K562 (cell line): ENCODE data around the gene HJV. TPM values are rescaled to one million over a fixed set of nuclear protein-coding genes. Genes with fewer than 3 reads are reported as not detected.

Source experiments
- ATAC-seq: fragments of 200-7000 bp; cut with Tn5 transposase; 3 replicates; pipeline ENCODE4 v1.9.1; 2020; ENCODE audit warnings: moderate library complexity
- BruUV-seq: library from RNA; stranded (reverse); fragments of 400-500 nt; replicated peaks from 2 replicates; lab custom pipeline; 2021; lab: Mats Ljungman, UMichigan
- CTCF ChIA-PET: fragments of 300-600 bp; formaldehyde crosslinking; extraction: SDS; loops from one replicate; lab custom pipeline; 2021; ENCODE audit warnings: low intra/inter-chr PET ratio; lab: Yijun Ruan, JAX
- POLR2A ChIA-PET: fragments of 300-600, 350-650 bp; sonication (Branson Sonifier 250); formaldehyde crosslinking; extraction: SDS; loops from one replicate; lab custom pipeline; 2021; ENCODE audit warnings: antibody characterized with exemption, inconsistent platforms; lab: Yijun Ruan, JAX
- DNase-seq, 4 experiments: peaks; one replicate each; pipeline versions ENCODE4 v3.0.0 to v3.0.0-alpha.2; 2011 to 2018; ENCODE audit warnings: low spot score in 3 of 4, mixed read lengths in 3 of 4; ENCODE audit errors: extremely low read depth in 1 of 4
- FAIRE-seq: peaks from 2 replicates; lab custom pipeline; 2011; peaks lifted over from hg19 to GRCh38; lab: Jason Lieb, UNC
- H2AFZ ChIP-seq: 2 replicates; pipeline ENCODE4 v1.6.0; 2011; ENCODE audit warnings: low read depth, low read length, control low read depth, inconsistent platforms
- H3K27ac ChIP-seq: fragments of 200-600 bp; 3 replicates; pipeline ENCODE4 v1.8.0; 2011; ENCODE audit warnings: low read depth, mild to moderate bottlenecking, control low read depth, inconsistent platforms, low read length, moderate library complexity, mixed read lengths; ENCODE audit errors: extremely low read depth
- H3K27me3 ChIP-seq, 2 experiments: fragments of 300-600 bp in 1 of 2; 2 replicates in 1 of 2; 3 replicates in 1 of 2; pipeline versions ENCODE4 v1.6.0 to v1.8.0; 2011; ENCODE audit warnings: inconsistent platforms in 2 of 2, low read length in 2 of 2, mild to moderate bottlenecking in 1 of 2, mixed read lengths in 1 of 2, moderate library complexity in 1 of 2; ENCODE audit not compliant: control insufficient read depth in 2 of 2, insufficient read depth in 2 of 2
- H3K36me3 ChIP-seq: fragments of 300-600 bp; 3 replicates; pipeline ENCODE4 v1.8.0; 2011; ENCODE audit warnings: mild to moderate bottlenecking, low read length, inconsistent platforms; ENCODE audit not compliant: control insufficient read depth, insufficient read depth
- H3K4me1 ChIP-seq, 2 experiments: fragments of 200-600 bp in 1 of 2; replicated peaks in 1 of 2; 2 replicates in 1 of 2; 3 replicates in 1 of 2; pipeline versions ENCODE4 v1.5.1 to v1.8.0; 2011; ENCODE audit warnings: inconsistent platforms in 2 of 2, low read length in 2 of 2, mild to moderate bottlenecking in 1 of 2, mixed read lengths in 1 of 2, moderate library complexity in 1 of 2; ENCODE audit not compliant: control insufficient read depth in 2 of 2, insufficient read depth in 2 of 2
- H3K4me2 ChIP-seq: 2 replicates; pipeline ENCODE4 v1.6.1; 2011; ENCODE audit warnings: low read length, control low read depth, inconsistent platforms, mixed read lengths; ENCODE audit not compliant: insufficient read depth
- H3K4me3 ChIP-seq: fragments of 200-600 bp; sonication (generic), shearing (Covaris generic); 2 replicates; pipeline ENCODE4 v1.5.1; 2016; ENCODE audit warnings: control low read depth, inconsistent platforms
- H3K79me2 ChIP-seq: fragments of 200-600 bp; 3 replicates; pipeline ENCODE4 v1.8.0; 2011; ENCODE audit warnings: low read length, inconsistent platforms; ENCODE audit not compliant: control insufficient read depth, insufficient read depth
- H3K9ac ChIP-seq, 2 experiments: 2 replicates each; pipeline versions ENCODE4 v1.6.0 to v1.6.1; 2011; ENCODE audit warnings: low read depth in 2 of 2, low read length in 2 of 2, control low read depth in 1 of 2, inconsistent platforms in 1 of 2, mild to moderate bottlenecking in 1 of 2, mixed read lengths in 1 of 2; ENCODE audit not compliant: insufficient read depth in 1 of 2
- H3K9me1 ChIP-seq: one replicate; pipeline ENCODE4 v1.6.0; 2011; ENCODE audit warnings: inconsistent platforms, mild to moderate bottlenecking, low read length, moderate library complexity; ENCODE audit not compliant: control insufficient read depth, insufficient read depth
- H3K9me3 ChIP-seq: replicated peaks from 2 replicates; pipeline ENCODE4 v1.5.1; 2011; ENCODE audit warnings: low read depth, low read length, inconsistent platforms; ENCODE audit not compliant: control insufficient read depth, insufficient read depth
- H4K20me1 ChIP-seq: replicated peaks from 2 replicates; pipeline ENCODE4 v1.6.1; 2011; ENCODE audit warnings: low read length, inconsistent platforms, mixed read lengths; ENCODE audit not compliant: control insufficient read depth, insufficient read depth
- GABPA ChIP-seq: fragments of 200-800 bp; sonication (Bioruptor generic); conservative IDR thresholded peaks from 2 replicates; pipeline ENCODE4 v1.6.1; 2016; ENCODE audit warnings: low read depth, missing genetic modification characterization, missing compliant biosample characterization
- HNRNPLL ChIP-seq: fragments of 200-400 bp; formaldehyde crosslinking; IDR thresholded peaks from 2 replicates; pipeline ENCODE4 v1.6.1; 2017; ENCODE audit warnings: low read length, low read depth, mild to moderate bottlenecking; ENCODE audit not compliant: poor library complexity, severe bottlenecking
- ILF3 ChIP-seq: fragments of 450-650 bp; IDR thresholded peaks from 2 replicates; pipeline ENCODE4 v1.6.1; 2018; ENCODE audit warnings: antibody characterized with exemption, mild to moderate bottlenecking, moderate library complexity, borderline replicate concordance
- IRF2 ChIP-seq: sonication (generic); formaldehyde crosslinking; IDR thresholded peaks from 2 replicates; pipeline ENCODE4 v1.8.1; 2022; ENCODE audit warnings: mild to moderate bottlenecking, missing genetic modification reagents
- KLF16 ChIP-seq: IDR thresholded peaks from 2 replicates; pipeline ENCODE4 v1.6.1; 2016; ENCODE audit warnings: antibody characterized with exemption
- KLF6 ChIP-seq: fragments of 250-450 bp; sonication (Bioruptor Pico); IDR thresholded peaks from 2 replicates; pipeline ENCODE4 v1.4.0; 2020; ENCODE audit warnings: mild to moderate bottlenecking, moderate library complexity, borderline replicate concordance
- LCOR ChIP-seq: sonication (generic); formaldehyde crosslinking; IDR thresholded peaks from 2 replicates; pipeline ENCODE4 v1.8.0; 2022; ENCODE audit warnings: mild to moderate bottlenecking, missing genetic modification reagents
- MCM3 ChIP-seq: fragments of 450-650 bp; IDR thresholded peaks from 2 replicates; pipeline ENCODE4 v1.6.1; 2016
- PYGO2 ChIP-seq: fragments of 450-650 bp; IDR thresholded peaks from 2 replicates; pipeline ENCODE4 v1.6.1; 2016; ENCODE audit warnings: mild to moderate bottlenecking, missing genetic modification characterization, moderate library complexity, missing compliant biosample characterization
- RBM25 ChIP-seq: fragments of 200-400 bp; formaldehyde crosslinking; IDR thresholded peaks from 2 replicates; pipeline ENCODE4 v1.6.1; 2018; ENCODE audit warnings: low read length, low read depth, moderate library complexity; ENCODE audit not compliant: severe bottlenecking
- STAT5A ChIP-seq: IDR thresholded peaks from 2 replicates; pipeline ENCODE4 v1.6.1; 2012; ENCODE audit warnings: low read length, inconsistent platforms, borderline replicate concordance
- TCF7L2 ChIP-seq: fragments of 150-350 bp; IDR thresholded peaks from 2 replicates; pipeline ENCODE4 v1.6.1; 2016; ENCODE audit warnings: low read depth, mild to moderate bottlenecking, low read length, moderate library complexity
- ZFP1 ChIP-seq: fragments of 450-650 bp; formaldehyde crosslinking; IDR thresholded peaks from 2 replicates; pipeline ENCODE4 v1.4.0; 2020; ENCODE audit warnings: mild to moderate bottlenecking, mixed read lengths
- ZNF24 ChIP-seq: fragments of 450-650 bp; IDR thresholded peaks from 2 replicates; pipeline ENCODE4 v1.6.1; 2016
- ZNF274 ChIP-seq: IDR thresholded peaks from 2 replicates; pipeline ENCODE4 v1.6.1; 2011; ENCODE audit warnings: low read depth, mild to moderate bottlenecking, low read length, moderate library complexity, borderline replicate concordance
- ZNF444 ChIP-seq: fragments of 250-450 bp; sonication (Bioruptor Pico); IDR thresholded peaks from 2 replicates; pipeline ENCODE4 v1.4.0; 2020; ENCODE audit warnings: mild to moderate bottlenecking, moderate library complexity
- ZNF518B ChIP-seq: fragments of 250-450 bp; sonication (Bioruptor Pico); IDR thresholded peaks from 2 replicates; pipeline ENCODE4 v1.5.0; 2021; ENCODE audit warnings: mild to moderate bottlenecking, moderate library complexity
- WGBS: fragments of 100-300 bp; shearing (Covaris generic); methylation state at CpG from one replicate; pipeline ENCODE4 v1.1.6; 2016; ENCODE audit warnings: low coverage, mixed read lengths; ENCODE audit not compliant: insufficient coverage; ENCODE audit errors: missing lambda C conversion rate; 5-methylcytosine and 5-hydroxymethylcytosine counted together
- in situ Hi-C: fragments of 300-500 bp; cut with MboI; formaldehyde crosslinking; loops from 4 replicates; pipeline ENCODE4 v1.15.0; 2018; ENCODE audit warnings: inconsistent platforms, mixed read lengths
- intact Hi-C: fragments of 100-400 bp; cut with micrococcal nuclease; formaldehyde crosslinking; loops from 2 replicates; pipeline ENCODE4 v1.14.2; 2022
- polyA plus RNA-seq, 8 experiments: library from polyadenylated mRNA; depleted of rRNA in 4 of 8; stranded (reverse) in 5 of 8; unstranded in 3 of 8; fragments of >200 nt; fragmentation: Nextera tagmentation in 2 of 8; fragmentation: Illumina TruSeq in 1 of 8; extraction: Ambion mirVana in 2 of 8; extraction: Trizol in 1 of 8; gene quantifications; 2 replicates each; pipeline versions ENCODE4 v1.2.1 to v1.2.3, GENCODE V29; 2011 to 2014; ENCODE audit warnings: inconsistent platforms in 1 of 8, missing spikeins in 1 of 8
- total RNA-seq, 7 experiments: library from RNA; depleted of rRNA in 6 of 7; stranded (reverse); fragments of >200 nt in 6 of 7; fragmentation: Illumina TruSeq in 2 of 7; extraction: Trizol in 2 of 7; gene quantifications; 2 replicates each; pipeline versions ENCODE4 v1.2.1 to v1.2.3, GENCODE V29; 2011 to 2021; ENCODE audit warnings: low replicate concordance in 1 of 7
- TF ChIP-seq, protein P1 (sequence below): sonication (generic); formaldehyde crosslinking; IDR thresholded peaks from 2 replicates; pipeline ENCODE4 v1.9.0; 2022; ENCODE audit warnings: mild to moderate bottlenecking, missing genetic modification reagents

HJV gene
- total and polyA plus RNA-seq, 9 of the 15 experiments (the other 6 are each of a cell fraction or from before 2014, with no cell fraction given), result 1.0 to 6.6 (median 2.4) TPM

DNA sequence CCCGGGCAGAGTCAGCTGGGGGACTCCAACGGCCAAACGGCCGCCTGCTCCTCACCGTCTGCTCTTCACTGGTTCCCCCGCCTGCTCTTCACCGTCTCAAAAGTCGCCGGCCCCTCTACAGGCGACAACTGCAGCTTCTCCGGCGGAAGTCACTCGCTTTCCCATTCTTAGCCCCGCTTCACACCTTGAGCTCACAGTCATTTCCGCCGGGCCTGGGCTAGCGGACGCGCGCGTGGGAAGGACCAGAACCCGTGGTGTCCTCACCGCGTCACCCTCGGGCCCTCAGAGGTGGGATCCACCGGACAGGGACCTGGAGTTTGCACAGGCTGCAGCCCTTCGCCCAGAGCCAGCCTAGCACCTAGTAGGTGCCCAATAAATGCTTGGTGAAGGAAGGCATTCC is 27.9 kb upstream of the HJV start:
- no peak for ATAC-seq
- ChIA-PET CTCF (no interaction called here), POLR2A (interaction anchor here (7.8 kb wide), 1 partner anchor 13 kb away, joined by 183 read pairs; no protein-coding TSS in a partner anchor)
- H3K27ac ChIP-seq, result no peak overlapping the region
- H3K79me2 ChIP-seq, result no peaks in the 10 kb centered on the region
- no peak overlapping the region for H3K4me3 ChIP-seq
- no peaks in the 10 kb centered on the region for H3K9me1 ChIP-seq
- H3K9ac ChIP-seq, result no peak overlapping the region
- no peaks in the 10 kb centered on the region for H4K20me1 ChIP-seq
- no peak for DNase-seq
- TF ChIP-seq PYGO2 (no peak), LCOR (CRISPR knock-in tag) (no peak), KLF16 (no peak), IRF2 (CRISPR knock-in tag) (no peak), GABPA (no peak), ZNF24 (no peak), RBM25 (no peak), ILF3 (no peak), MCM3 (no peak), HNRNPLL (no peak), KLF6 (CRISPR knock-in tag) (no peak), ZNF444 (CRISPR knock-in tag) (no peak), ZFP1 (CRISPR knock-in tag) (no peak), ZNF274 (no peak), TCF7L2 (no peak), STAT5A (no peak), ZNF518B (CRISPR knock-in tag) (no peak)
- TF ChIP-seq, protein P1, sequence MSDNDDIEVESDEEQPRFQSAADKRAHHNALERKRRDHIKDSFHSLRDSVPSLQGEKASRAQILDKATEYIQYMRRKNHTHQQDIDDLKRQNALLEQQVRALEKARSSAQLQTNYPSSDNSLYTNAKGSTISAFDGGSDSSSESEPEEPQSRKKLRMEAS (CRISPR knock-in tag), result no peak
- no peaks in the 10 kb centered on the region for H3K36me3 ChIP-seq
- H3K4me1 ChIP-seq, result peaks cover 5 to 8% of the 10 kb centered on the region in 2 experiments; a peak in 4 of 5 replicates
- no peaks in the 10 kb centered on the region for H3K9me3 ChIP-seq
- FAIRE-seq, result no peak
- in situ Hi-C loops (loop anchor here (25.0 kb wide), 2 partner anchors 263 to 712 kb away; no protein-coding TSS in a partner anchor), intact Hi-C loops (no loop called here)
- no peaks in the 10 kb centered on the region for H3K27me3 ChIP-seq
- no peak overlapping the region for H3K4me2 ChIP-seq
- BruUV-seq, result no TSS peak
- 83% methylated on average over 13 of the region's 27 CpGs for WGBS
- no peak overlapping the region for H2AFZ ChIP-seq
